Measurements from ENCODE around the gene CD34.

DNA sequence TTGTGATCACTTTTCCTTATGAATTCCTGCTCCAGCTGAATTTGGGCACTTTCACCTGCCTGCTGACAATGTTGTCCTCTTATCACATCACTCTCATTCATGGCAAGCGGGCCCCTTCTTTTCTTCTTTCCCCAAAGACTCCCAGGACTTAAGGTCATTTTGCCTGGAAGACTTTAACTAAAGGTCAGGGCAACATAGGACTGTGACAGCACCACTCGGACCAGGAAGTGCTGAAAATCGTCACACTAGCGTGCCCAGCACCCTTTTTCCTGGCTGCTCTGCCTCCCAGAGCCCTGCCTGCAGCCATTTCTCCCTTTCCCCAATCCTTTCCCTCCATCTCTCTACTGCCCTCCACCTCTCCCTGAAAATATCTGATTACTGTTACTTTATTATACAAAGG is 35.4 kb downstream of the CD34 start:
- TF ChIP-seq, protein P1, sequence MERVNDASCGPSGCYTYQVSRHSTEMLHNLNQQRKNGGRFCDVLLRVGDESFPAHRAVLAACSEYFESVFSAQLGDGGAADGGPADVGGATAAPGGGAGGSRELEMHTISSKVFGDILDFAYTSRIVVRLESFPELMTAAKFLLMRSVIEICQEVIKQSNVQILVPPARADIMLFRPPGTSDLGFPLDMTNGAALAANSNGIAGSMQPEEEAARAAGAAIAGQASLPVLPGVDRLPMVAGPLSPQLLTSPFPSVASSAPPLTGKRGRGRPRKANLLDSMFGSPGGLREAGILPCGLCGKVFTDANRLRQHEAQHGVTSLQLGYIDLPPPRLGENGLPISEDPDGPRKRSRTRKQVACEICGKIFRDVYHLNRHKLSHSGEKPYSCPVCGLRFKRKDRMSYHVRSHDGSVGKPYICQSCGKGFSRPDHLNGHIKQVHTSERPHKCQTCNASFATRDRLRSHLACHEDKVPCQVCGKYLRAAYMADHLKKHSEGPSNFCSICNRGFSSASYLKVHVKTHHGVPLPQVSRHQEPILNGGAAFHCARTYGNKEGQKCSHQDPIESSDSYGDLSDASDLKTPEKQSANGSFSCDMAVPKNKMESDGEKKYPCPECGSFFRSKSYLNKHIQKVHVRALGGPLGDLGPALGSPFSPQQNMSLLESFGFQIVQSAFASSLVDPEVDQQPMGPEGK (CRISPR knock-in tag; IDR thresholded peaks at IDR 0.05; ENCODE audit: borderline replicate concordance): no peak
- TF ChIP-seq ARNTL (CRISPR knock-in tag; IDR thresholded peaks at IDR 0.05; ENCODE audit: borderline replicate concordance, low read depth) (no peak), ZFP3 (CRISPR knock-in tag; IDR thresholded peaks at IDR 0.05) (no peak), ZFP30 (CRISPR knock-in tag; IDR thresholded peaks at IDR 0.05) (no peak), SNAI2 (CRISPR knock-in tag; IDR thresholded peaks at IDR 0.05) (no peak), TOX (CRISPR knock-in tag; IDR thresholded peaks at IDR 0.05; ENCODE audit: borderline replicate concordance) (no peak), ESRRG (CRISPR knock-in tag; IDR thresholded peaks at IDR 0.05) (no peak), ZC3H10 (CRISPR knock-in tag; IDR thresholded peaks at IDR 0.05) (no peak), PPARA (CRISPR knock-in tag; IDR thresholded peaks at IDR 0.05; ENCODE audit: borderline replicate concordance) (no peak), OSR1 (CRISPR knock-in tag; IDR thresholded peaks at IDR 0.05) (no peak), TCF4 (CRISPR knock-in tag; IDR thresholded peaks at IDR 0.05; ENCODE audit: borderline replicate concordance) (no peak), BACH2 (CRISPR knock-in tag; IDR thresholded peaks at IDR 0.05; ENCODE audit: borderline replicate concordance) (no peak), RARB (CRISPR knock-in tag; IDR thresholded peaks at IDR 0.05) (no peak)
- TF ChIP-seq, protein P2, sequence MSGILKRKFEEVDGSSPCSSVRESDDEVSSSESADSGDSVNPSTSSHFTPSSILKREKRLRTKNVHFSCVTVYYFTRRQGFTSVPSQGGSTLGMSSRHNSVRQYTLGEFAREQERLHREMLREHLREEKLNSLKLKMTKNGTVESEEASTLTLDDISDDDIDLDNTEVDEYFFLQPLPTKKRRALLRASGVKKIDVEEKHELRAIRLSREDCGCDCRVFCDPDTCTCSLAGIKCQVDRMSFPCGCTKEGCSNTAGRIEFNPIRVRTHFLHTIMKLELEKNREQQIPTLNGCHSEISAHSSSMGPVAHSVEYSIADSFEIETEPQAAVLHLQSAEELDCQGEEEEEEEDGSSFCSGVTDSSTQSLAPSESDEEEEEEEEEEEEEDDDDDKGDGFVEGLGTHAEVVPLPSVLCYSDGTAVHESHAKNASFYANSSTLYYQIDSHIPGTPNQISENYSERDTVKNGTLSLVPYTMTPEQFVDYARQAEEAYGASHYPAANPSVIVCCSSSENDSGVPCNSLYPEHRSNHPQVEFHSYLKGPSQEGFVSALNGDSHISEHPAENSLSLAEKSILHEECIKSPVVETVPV (CRISPR knock-in tag; IDR thresholded peaks at IDR 0.05): no peak

Measured in SK-N-SH treated with all-trans-retinoic acid at 6 μM for 48 hours (cell line).